ENCODE results near the gene NXPH4.

DNA sequence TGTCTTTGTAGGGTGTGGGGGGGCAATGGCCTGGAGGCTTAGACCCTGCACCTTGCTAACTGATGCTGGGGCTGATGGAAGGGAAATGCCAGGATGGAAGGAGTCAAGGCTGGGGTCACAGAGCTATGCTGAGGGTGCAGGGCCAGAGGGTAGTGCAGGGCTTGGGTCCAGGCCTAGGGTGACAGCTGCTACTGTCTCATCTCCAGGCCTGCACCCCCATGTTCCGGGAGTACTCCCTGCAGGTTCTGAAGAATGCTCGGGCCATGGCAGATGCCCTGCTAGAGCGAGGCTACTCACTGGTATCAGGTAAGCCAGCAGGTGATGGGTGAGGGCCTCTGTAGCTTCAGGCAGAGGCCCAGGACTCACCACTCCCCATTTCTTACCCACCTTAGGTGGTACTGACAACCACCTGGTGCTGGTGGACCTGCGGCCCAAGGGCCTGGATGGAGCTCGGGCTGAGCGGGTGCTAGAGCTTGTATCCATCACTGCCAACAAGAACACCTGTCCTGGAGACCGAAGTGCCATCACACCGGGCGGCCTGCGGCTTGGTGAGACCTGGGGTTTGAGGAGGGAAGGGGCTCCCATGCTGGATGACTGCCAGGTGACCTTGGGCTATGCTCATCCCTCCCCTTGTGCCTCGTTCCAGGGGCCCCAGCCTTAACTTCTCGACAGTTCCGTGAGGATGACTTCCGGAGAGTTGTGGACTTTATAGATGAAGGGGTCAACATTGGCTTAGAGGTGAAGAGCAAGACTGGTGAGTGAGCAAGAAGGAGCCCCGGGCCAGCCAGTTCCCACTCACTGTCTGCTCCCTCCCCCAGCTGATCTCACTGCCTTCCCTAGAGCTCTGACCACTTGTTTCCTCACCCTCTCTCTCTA lies 17.0 kb downstream of the NXPH4 start:
- TF ChIP-seq, protein P1, sequence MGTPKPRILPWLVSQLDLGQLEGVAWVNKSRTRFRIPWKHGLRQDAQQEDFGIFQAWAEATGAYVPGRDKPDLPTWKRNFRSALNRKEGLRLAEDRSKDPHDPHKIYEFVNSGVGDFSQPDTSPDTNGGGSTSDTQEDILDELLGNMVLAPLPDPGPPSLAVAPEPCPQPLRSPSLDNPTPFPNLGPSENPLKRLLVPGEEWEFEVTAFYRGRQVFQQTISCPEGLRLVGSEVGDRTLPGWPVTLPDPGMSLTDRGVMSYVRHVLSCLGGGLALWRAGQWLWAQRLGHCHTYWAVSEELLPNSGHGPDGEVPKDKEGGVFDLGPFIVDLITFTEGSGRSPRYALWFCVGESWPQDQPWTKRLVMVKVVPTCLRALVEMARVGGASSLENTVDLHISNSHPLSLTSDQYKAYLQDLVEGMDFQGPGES (IDR thresholded peaks at IDR 0.05) = no peak
- TF ChIP-seq EGR1 (IDR thresholded peaks at IDR 0.05; ENCODE audit: borderline replicate concordance in 1 of 2, low read depth in 2 of 2, low read length in 2 of 2) (no peak), MXI1 (IDR thresholded peaks at IDR 0.05; ENCODE audit: low read depth, low read length) (no peak), KDM1A (IDR thresholded peaks at IDR 0.05; ENCODE audit: borderline replicate concordance) (no peak), BRCA1 (IDR thresholded peaks at IDR 0.05; ENCODE audit: low read depth, low read length) (no peak), NR2C2 (IDR thresholded peaks at IDR 0.05; ENCODE audit: borderline replicate concordance, control insufficient read depth, insufficient read length, low read depth) (no peak), FOS (IDR thresholded peaks at IDR 0.05; ENCODE audit: borderline replicate concordance, extremely low read depth, insufficient read length) (no peak), ZNF207 (IDR thresholded peaks at IDR 0.05; ENCODE audit: borderline replicate concordance) (no peak), POLR2AphosphoS5 (IDR thresholded peaks at IDR 0.05; ENCODE audit: low read length) (no peak)
- TF ChIP-seq, protein P2, sequence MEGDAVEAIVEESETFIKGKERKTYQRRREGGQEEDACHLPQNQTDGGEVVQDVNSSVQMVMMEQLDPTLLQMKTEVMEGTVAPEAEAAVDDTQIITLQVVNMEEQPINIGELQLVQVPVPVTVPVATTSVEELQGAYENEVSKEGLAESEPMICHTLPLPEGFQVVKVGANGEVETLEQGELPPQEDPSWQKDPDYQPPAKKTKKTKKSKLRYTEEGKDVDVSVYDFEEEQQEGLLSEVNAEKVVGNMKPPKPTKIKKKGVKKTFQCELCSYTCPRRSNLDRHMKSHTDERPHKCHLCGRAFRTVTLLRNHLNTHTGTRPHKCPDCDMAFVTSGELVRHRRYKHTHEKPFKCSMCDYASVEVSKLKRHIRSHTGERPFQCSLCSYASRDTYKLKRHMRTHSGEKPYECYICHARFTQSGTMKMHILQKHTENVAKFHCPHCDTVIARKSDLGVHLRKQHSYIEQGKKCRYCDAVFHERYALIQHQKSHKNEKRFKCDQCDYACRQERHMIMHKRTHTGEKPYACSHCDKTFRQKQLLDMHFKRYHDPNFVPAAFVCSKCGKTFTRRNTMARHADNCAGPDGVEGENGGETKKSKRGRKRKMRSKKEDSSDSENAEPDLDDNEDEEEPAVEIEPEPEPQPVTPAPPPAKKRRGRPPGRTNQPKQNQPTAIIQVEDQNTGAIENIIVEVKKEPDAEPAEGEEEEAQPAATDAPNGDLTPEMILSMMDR (IDR thresholded peaks at IDR 0.05 in 2 of 3, conservative IDR thresholded peaks at IDR 0.05 in 1 of 3; ENCODE audit: control insufficient read depth in 2 of 3, extremely low read depth in 1 of 3, insufficient read depth in 1 of 3, low read depth in 3 of 3, low read length in 3 of 3) = no peak
